HEK293 (cell line): ENCODE results near the gene FLNC.

ENCODE experiments used
- CTCF ChIP-seq: fragments of 450-650 bp; formaldehyde crosslinking; IDR thresholded peaks from 2 replicates; pipeline ENCODE4 v1.5.1; 2016; ENCODE audit warnings: missing biosample characterization, missing genetic modification characterization
- KLF10 ChIP-seq: fragments of 450-650 bp; IDR thresholded peaks from 2 replicates; pipeline ENCODE4 v1.5.1; 2018; ENCODE audit warnings: missing biosample characterization, mild to moderate bottlenecking, missing genetic modification characterization
- PRDM2 ChIP-seq: fragments of 450-650 bp; formaldehyde crosslinking; IDR thresholded peaks from 2 replicates; pipeline ENCODE4 v1.5.1; 2016; ENCODE audit warnings: missing biosample characterization, missing genetic modification characterization, borderline replicate concordance
- PRDM4 ChIP-seq: fragments of 450-650 bp; formaldehyde crosslinking; IDR thresholded peaks from 2 replicates; pipeline ENCODE4 v1.5.1; 2017; ENCODE audit warnings: missing biosample characterization, missing genetic modification characterization
- REST ChIP-seq: fragments of 450-650 bp; formaldehyde crosslinking; IDR thresholded peaks from 2 replicates; pipeline ENCODE4 v1.5.1; 2016; ENCODE audit warnings: missing biosample characterization, missing genetic modification characterization
- ZNF10 ChIP-seq: fragments of 450-650 bp; formaldehyde crosslinking; IDR thresholded peaks from 2 replicates; pipeline ENCODE4 v1.5.1; 2017; ENCODE audit warnings: missing biosample characterization, missing genetic modification characterization
- ZNF174 ChIP-seq: fragments of 450-650 bp; formaldehyde crosslinking; IDR thresholded peaks from 2 replicates; pipeline ENCODE4 v1.5.0; 2017; ENCODE audit warnings: missing biosample characterization, mild to moderate bottlenecking, missing genetic modification characterization
- ZNF292 ChIP-seq: fragments of 450-650 bp; formaldehyde crosslinking; IDR thresholded peaks from 2 replicates; pipeline ENCODE4 v1.5.1; 2016; ENCODE audit warnings: low read depth, missing biosample characterization, missing genetic modification characterization, borderline replicate concordance
- ZNF366 ChIP-seq: fragments of 450-650 bp; formaldehyde crosslinking; conservative IDR thresholded peaks from 2 replicates; pipeline ENCODE4 v1.5.1; 2016; ENCODE audit warnings: missing biosample characterization, missing genetic modification characterization
- ZNF398 ChIP-seq: fragments of 450-650 bp; formaldehyde crosslinking; IDR thresholded peaks from 2 replicates; pipeline ENCODE4 v1.5.1; 2017; ENCODE audit warnings: missing biosample characterization, missing genetic modification characterization
- ZNF529 ChIP-seq: fragments of 450-650 bp; formaldehyde crosslinking; IDR thresholded peaks from 2 replicates; pipeline ENCODE4 v1.5.1; 2017; ENCODE audit warnings: missing genetic modification characterization, missing biosample characterization; ENCODE audit not compliant: insufficient replicate concordance
- ZNF548 ChIP-seq: fragments of 450-650 bp; formaldehyde crosslinking; IDR thresholded peaks from 2 replicates; pipeline ENCODE4 v1.5.1; 2016; ENCODE audit warnings: missing biosample characterization, missing genetic modification characterization
- ZNF610 ChIP-seq: fragments of 450-650 bp; formaldehyde crosslinking; IDR thresholded peaks from 2 replicates; pipeline ENCODE4 v1.5.1; 2016; ENCODE audit warnings: missing biosample characterization, missing genetic modification characterization, borderline replicate concordance
- ZNF639 ChIP-seq: fragments of 450-650 bp; formaldehyde crosslinking; IDR thresholded peaks from 2 replicates; pipeline ENCODE4 v1.5.1; 2016; ENCODE audit warnings: missing biosample characterization, missing genetic modification characterization
- ZNF658 ChIP-seq: fragments of 450-650 bp; formaldehyde crosslinking; IDR thresholded peaks from 2 replicates; pipeline ENCODE4; 2016; ENCODE audit warnings: missing biosample characterization, missing genetic modification characterization
- ZNF670 ChIP-seq: fragments of 450-650 bp; formaldehyde crosslinking; IDR thresholded peaks from 2 replicates; pipeline ENCODE4 v1.5.1; 2016; ENCODE audit warnings: missing biosample characterization, missing genetic modification characterization, low read depth
- ZNF747 ChIP-seq: fragments of 450-650 bp; formaldehyde crosslinking; IDR thresholded peaks from 2 replicates; pipeline ENCODE4 v1.5.1; 2016; ENCODE audit warnings: missing biosample characterization, missing genetic modification characterization
- ZNF843 ChIP-seq: fragments of 450-650 bp; formaldehyde crosslinking; IDR thresholded peaks from 2 replicates; pipeline ENCODE4 v1.5.1; 2016; ENCODE audit warnings: missing biosample characterization, missing genetic modification characterization

The FLNC gene

GRCh38 chr7:128869138-128869943, 39.1 kb downstream of the FLNC start (continued):
- no peak for TF ChIP-seq PRDM2 (tag by site-specific recombination)
- peak; percentile 55; the same call in 1 of the 2 replicates for TF ChIP-seq ZNF610
- TF ChIP-seq ZNF529 (tag by site-specific recombination): no peak
- TF ChIP-seq REST (tag by site-specific recombination): no peak
- TF ChIP-seq KLF10 (tag by site-specific recombination): no peak
- no peak for TF ChIP-seq ZNF548 (tag by site-specific recombination)
- no peak for TF ChIP-seq PRDM4 (tag by site-specific recombination)
- TF ChIP-seq ZNF658 (tag by site-specific recombination): no peak
- no peak for TF ChIP-seq ZNF639 (tag by site-specific recombination)
- no peak for TF ChIP-seq ZNF292 (tag by site-specific recombination)
- TF ChIP-seq ZNF843: no peak
- TF ChIP-seq ZNF670 (tag by site-specific recombination): no peak
- TF ChIP-seq ZNF398 (tag by site-specific recombination): peak; percentile 74
- TF ChIP-seq CTCF (tag by site-specific recombination): peak; percentile 36; the same call in 1 of the 2 replicates
- no peak for TF ChIP-seq ZNF747
- no peak for TF ChIP-seq ZNF366 (tag by site-specific recombination)
- TF ChIP-seq ZNF10 (tag by site-specific recombination): peak; percentile 91; the same call in 1 of the 2 replicates
- no peak for TF ChIP-seq ZNF174
